Measurements from ENCODE around the gene EDIL3.

EDIL3 gene

DNA sequence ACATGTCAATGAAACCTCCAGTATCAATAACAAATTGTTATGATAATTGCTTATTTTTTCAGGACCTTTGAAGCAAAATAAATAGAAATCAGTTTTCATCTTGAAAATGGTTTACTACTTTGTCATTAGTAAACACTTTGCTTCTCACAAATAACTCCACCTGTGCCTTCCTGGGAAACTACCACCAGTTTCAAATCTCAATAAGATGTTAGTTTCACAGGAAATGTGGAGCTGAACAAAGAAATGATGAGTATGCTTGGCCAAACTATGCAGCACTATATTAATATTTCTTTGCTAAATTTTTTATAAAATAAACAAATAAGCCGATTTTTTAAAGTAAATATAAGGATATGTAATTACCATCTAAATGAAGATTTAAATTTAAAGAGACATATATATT is 442.5 kb downstream of the EDIL3 start:
- DNase-seq = no peak

DNA sequence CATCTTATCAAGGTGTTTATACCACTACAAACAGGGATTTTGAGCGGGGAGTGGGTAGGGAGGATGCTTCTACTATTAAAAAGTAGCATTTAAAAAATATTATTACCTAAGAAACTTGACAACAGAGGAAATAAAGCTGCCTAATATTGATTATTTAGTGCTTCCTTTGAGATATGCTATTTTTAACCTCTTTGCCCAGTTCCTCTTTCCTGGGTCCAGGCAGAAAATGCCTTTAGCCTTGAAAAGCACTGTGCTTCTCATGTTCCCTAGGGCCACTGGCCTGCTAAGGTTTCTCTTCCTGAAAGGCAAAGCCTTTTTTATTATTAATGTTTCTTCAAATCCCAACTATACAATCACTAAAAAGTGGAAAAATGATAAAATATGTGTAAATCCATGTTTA is 446.8 kb downstream of the EDIL3 start:
- no peak for DNase-seq

GRCh38 chr5:83931969-83932368 is 452.7 kb downstream of the EDIL3 start:
- DNase-seq = no peak

GRCh38 chr5:83927140-83927733 is 457.4 kb downstream of the EDIL3 start:
- DNase-seq = peak; percentile 76

DNA sequence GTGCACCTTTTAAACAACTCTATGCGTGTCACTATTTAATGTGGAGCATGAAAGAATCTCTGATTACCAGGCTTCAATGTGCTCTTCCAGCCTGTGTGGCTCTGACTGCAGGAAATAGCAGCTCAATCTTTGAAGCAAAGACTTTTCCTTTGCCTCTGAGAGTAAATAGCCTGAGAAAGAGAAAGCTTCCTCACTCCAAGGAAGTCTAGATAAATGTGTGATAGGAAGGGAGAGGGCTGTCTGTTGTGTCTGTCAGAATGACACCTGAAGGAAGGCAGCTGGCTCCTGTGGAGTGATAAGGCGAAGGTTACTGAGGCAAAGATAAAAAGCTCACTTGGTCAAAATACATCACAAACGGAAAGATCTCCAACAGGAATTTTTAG is 458.7 kb downstream of the EDIL3 start:
- DNase-seq = no peak

- DNase-seq = peak; percentile 95
Measured at GRCh38 chr5:83925321-83925954, 459.2 kb downstream of the EDIL3 start.

- no peak for DNase-seq
Measured at GRCh38 chr5:83924891-83925290, 459.8 kb downstream of the EDIL3 start.

- DNase-seq = peak; percentile 90
Measured at GRCh38 chr5:83924171-83924570, 460.5 kb downstream of the EDIL3 start.

DNA sequence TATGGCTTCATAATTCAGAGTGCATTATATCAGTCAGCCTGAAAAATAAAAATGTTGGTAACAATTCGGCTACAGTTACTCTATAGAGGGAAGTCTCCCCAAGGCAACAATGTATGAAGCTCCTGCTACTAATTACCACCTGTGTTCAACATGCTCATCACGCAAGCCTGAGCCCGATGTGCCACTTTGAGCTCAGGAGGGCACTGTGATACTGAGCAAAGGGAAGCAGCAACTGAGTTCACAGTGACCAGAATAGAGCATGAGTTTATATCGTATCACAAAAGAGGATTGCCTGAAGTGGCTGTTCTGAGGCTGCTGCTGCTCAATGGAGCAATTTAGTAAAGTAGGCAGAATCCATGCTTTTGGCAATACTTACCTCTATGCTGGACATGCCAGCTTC is 462.0 kb downstream of the EDIL3 start:
- DNase-seq = no peak

DNA sequence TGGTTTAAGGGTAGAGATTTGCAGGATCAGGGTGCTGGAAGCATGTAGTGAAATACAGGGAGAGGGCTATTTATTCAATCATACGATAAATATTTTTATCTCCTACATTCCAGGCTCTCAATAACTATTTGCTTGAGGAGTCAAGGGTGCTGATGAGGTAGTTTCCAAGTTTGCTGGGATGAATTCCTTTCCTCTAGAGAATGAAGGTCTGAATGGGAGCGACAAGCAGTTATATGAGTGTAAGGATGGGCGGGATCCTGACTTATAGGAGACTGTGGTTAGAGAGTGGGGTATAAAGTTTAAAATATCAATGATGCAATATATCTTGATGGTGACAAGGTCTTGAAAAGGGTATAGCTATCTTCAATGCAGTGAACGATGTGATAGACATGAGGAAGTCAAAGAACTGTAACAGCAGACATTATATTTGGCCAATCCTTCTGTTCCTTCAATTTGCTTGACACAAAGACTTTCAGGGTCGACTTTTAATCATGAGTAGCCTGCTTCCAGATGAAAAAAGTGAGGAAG is 462.9 kb downstream of the EDIL3 start:
- DNase-seq = peak; percentile 55

DNA sequence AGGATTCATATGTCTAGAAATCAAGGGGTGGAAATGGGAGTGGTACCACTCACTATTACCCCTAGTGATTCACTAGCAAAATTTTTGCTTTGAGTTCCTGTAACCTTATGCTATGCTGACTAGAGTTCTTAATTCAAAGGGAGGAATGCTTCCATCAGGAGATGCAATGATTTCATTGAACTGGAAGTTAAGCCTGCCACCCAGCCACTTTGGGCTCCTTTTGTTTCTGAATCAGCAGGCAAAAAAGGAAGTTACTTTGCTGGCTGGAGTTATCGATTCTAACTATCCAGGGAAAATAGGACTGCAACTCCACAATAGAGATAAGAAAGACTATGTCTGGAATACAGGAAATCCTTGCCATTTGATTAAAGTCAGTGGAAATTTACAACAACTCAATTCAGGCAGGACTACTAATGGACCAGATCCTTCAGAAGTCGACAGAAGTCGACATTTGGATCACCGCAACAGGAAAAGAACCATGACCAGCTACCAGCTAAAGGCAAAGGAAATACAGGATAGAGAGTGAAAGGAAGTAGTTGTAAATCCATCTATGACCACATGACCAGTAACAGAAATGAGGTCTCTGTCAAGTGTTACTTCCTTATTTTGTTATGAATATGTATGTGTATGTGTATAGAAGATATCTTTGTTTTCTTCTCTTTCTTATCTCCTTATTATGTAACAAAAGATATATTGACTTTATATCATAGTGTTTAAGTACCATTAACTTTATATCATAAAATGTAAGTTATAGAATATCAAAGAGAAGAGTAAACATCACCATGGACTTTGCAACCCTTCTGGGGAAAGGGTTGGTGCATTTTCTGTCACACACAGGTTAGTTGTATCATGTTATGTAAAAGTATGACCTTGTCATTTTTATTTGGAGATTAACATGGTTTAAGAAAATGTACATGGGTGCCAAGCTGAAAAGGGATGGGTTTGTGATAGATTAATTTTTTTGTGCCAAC is 465.3 kb downstream of the EDIL3 start:
- DNase-seq = peak; percentile 64

DNA sequence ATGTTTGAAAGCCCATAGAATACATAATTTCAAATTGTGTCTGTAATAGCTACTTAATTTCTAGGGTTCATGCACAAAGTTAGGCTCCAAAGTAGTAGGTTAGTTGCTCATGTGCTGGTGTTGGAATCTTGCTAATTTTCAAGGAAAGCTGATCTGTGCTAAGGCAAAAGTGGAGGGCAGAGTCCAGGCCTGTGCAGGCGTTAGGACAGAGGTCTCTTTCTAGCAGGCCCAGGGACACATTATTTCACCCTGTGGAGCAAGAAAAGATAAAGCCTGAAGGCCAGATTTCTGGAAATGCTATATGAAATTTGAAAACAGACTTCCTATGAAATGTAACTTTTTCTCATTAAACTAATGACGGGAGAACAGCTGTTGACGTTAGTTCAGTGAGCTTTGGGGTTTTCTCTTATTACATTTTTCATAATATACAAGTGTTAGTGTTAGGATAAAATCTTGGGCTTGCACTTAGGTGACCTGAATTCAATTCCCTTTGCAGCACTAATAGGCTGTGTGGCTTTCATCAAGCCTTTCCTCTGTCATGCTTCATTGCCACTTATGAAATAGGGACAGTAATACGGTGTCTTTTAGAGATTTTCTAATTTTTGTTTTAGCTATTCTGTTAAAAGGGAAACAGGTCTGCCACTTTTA is 467.3 kb downstream of the EDIL3 start:
- no peak for DNase-seq

GRCh38 chr5:83914662-83915418 is 469.8 kb downstream of the EDIL3 start:
- DNase-seq = no peak

- DNase-seq = no peak
Measured at GRCh38 chr5:83914199-83914598, 470.5 kb downstream of the EDIL3 start.

- no peak for DNase-seq
Measured at GRCh38 chr5:83913593-83913992, 471.1 kb downstream of the EDIL3 start.

- no peak for DNase-seq
Measured at GRCh38 chr5:83911367-83911919, 473.2 kb downstream of the EDIL3 start.

GRCh38 chr5:83900306-83900705 is 484.4 kb downstream of the EDIL3 start:
- DNase-seq = no peak

GRCh38 chr5:83899326-83899970 is 485.2 kb downstream of the EDIL3 start:
- DNase-seq = peak; percentile 72

DNA sequence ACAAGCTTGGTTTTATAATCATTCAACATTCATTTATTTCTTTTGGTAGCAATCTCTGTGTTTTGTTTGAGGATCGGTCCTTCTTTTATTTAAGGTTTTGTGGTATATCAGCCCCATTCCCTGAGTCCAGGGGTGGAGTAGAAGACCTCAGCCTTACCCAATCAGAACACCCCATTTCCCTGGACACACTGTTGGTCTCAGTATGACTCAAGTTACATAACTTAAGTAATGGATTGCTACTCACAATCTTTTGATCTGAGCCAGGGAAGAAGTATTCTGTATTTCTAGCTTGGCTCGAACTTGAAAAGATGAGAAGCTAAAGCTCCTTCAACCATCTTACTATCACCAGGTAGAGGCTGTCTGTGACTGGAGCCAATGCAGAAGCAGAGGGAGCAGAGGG is 488.8 kb downstream of the EDIL3 start:
- DNase-seq = no peak

GRCh38 chr5:83891261-83891660 is 493.4 kb downstream of the EDIL3 start:
- DNase-seq = no peak
